PC-3 (cell line): Measurements from ENCODE around the gene ZFP69B.

Experiments
- CTCF ChIP-seq: fragments of 300-600 bp; sonication (generic); conservative IDR thresholded peaks from 2 replicates; pipeline ENCODE4 v1.5.1; 2017; ENCODE audit warnings: antibody characterized with exemption, low read depth, mild to moderate bottlenecking, low read length
- EZH2 ChIP-seq: fragments of 300-600 bp; sonication (generic); IDR thresholded peaks from one replicate; pipeline ENCODE4 v1.6.1; 2017; ENCODE audit warnings: antibody characterized with exemption, mild to moderate bottlenecking, low read length; ENCODE audit not compliant: unreplicated experiment

GRCh38 chr1:40404670-40405462, 45.4 kb upstream of the ZFP69B start:
- TF ChIP-seq CTCF: peak; percentile 85
- no peak for TF ChIP-seq EZH2
